Rectal smooth muscle tissue (tissue), 1 donor: ENCODE data around the gene TP53.

Experiments used
- H3K27ac ChIP-seq: one replicate; pipeline ENCODE4 v1.7.0; 2013; ENCODE audit warnings: low read depth, low read length, inconsistent platforms
- H3K27me3 ChIP-seq: one replicate; pipeline ENCODE4 v1.7.0; 2013; ENCODE audit warnings: low read length; ENCODE audit not compliant: control insufficient read depth, insufficient read depth
- H3K36me3 ChIP-seq: one replicate; pipeline ENCODE4 v1.7.0; 2013; ENCODE audit warnings: low read length; ENCODE audit not compliant: control insufficient read depth, insufficient read depth
- H3K4me1 ChIP-seq: one replicate; pipeline ENCODE4 v1.7.0; 2013; ENCODE audit warnings: low read length; ENCODE audit not compliant: control insufficient read depth, insufficient read depth
- H3K4me3 ChIP-seq: one replicate; pipeline ENCODE4 v1.7.0; 2013; ENCODE audit warnings: low read length
- H3K9ac ChIP-seq: one replicate; pipeline ENCODE4 v1.7.0; 2013; ENCODE audit warnings: low read length

Gene TP53

GRCh38 chr17:7685533-7686221 lies 1.6 kb downstream of the TP53 start:
- Histone ChIP-seq H3K27me3 (no peaks in the 10 kb centered on the region), H3K27ac (peak overlapping the region; percentile 92), H3K4me1 (peaks cover 23% of the 10 kb centered on the region), H3K9ac (peak overlapping the region; percentile 92), H3K4me3 (peak overlapping the region; percentile 71), H3K36me3 (no peaks in the 10 kb centered on the region)

GRCh38 chr17:7684851-7685532 lies 2.3 kb downstream of the TP53 start:
- peak overlapping the region; percentile 92 for H3K9ac ChIP-seq

GRCh38 chr17:7677388-7678067 lies 9.8 kb downstream of the TP53 start:
- no peaks in the 10 kb centered on the region for H3K4me1 ChIP-seq
- H3K27ac ChIP-seq: no peak overlapping the region
- no peak overlapping the region for H3K4me3 ChIP-seq
- H3K9ac ChIP-seq: no peak overlapping the region
- peaks cover 26% of the 10 kb centered on the region for H3K36me3 ChIP-seq
- H3K27me3 ChIP-seq: no peaks in the 10 kb centered on the region

More at GRCh38 chr17:7684851-7685532, 2.3 kb downstream of the TP53 start:
- H3K36me3 ChIP-seq: no peaks in the 10 kb centered on the region
- peak overlapping the region; percentile 71 for H3K4me3 ChIP-seq
- H3K27ac ChIP-seq: peak overlapping the region; percentile 91
- H3K27me3 ChIP-seq: no peaks in the 10 kb centered on the region
- peaks cover 23% of the 10 kb centered on the region for H3K4me1 ChIP-seq

GRCh38 chr17:7676533-7676932 lies 10.8 kb downstream of the TP53 start:
- H3K36me3 ChIP-seq: peaks cover 30% of the 10 kb centered on the region

GRCh38 chr17:7674934-7675333 lies 12.4 kb downstream of the TP53 start:
- Histone ChIP-seq H3K27me3 (no peaks in the 10 kb centered on the region), H3K9ac (no peak overlapping the region), H3K27ac (no peak overlapping the region), H3K4me1 (no peaks in the 10 kb centered on the region), H3K36me3 (peaks cover 37% of the 10 kb centered on the region), H3K4me3 (no peak overlapping the region)

More at GRCh38 chr17:7676533-7676932, 10.8 kb downstream of the TP53 start:
- no peak overlapping the region for H3K27ac ChIP-seq
- no peaks in the 10 kb centered on the region for H3K4me1 ChIP-seq
- H3K27me3 ChIP-seq: no peaks in the 10 kb centered on the region
- H3K9ac ChIP-seq: no peak overlapping the region
- H3K4me3 ChIP-seq: no peak overlapping the region

GRCh38 chr17:7673239-7673638 lies 14.1 kb downstream of the TP53 start:
- Histone ChIP-seq H3K36me3 (peaks cover 46% of the 10 kb centered on the region), H3K27ac (no peak overlapping the region), H3K4me1 (no peaks in the 10 kb centered on the region), H3K27me3 (no peaks in the 10 kb centered on the region), H3K9ac (no peak overlapping the region), H3K4me3 (no peak overlapping the region)

GRCh38 chr17:7668482-7668881 lies 18.8 kb downstream of the TP53 start:
- H3K9ac ChIP-seq: no peak overlapping the region
- H3K36me3 ChIP-seq: peaks cover 26% of the 10 kb centered on the region
- H3K4me3 ChIP-seq: no peak overlapping the region
- H3K4me1 ChIP-seq: no peaks in the 10 kb centered on the region
- no peaks in the 10 kb centered on the region for H3K27me3 ChIP-seq
- no peak overlapping the region for H3K27ac ChIP-seq

- Histone ChIP-seq H3K4me1 (no peaks in the 10 kb centered on the region), H3K4me3 (no peak overlapping the region), H3K27ac (no peak overlapping the region), H3K27me3 (no peaks in the 10 kb centered on the region), H3K9ac (no peak overlapping the region), H3K36me3 (peaks cover 21% of the 10 kb centered on the region)
These were observed 19.5 kb downstream of the TP53 start for GRCh38 chr17:7667656-7668406.

GRCh38 chr17:7656958-7657609 lies 30.2 kb downstream of the TP53 start:
- no peaks in the 10 kb centered on the region for H3K36me3 ChIP-seq
- H3K27ac ChIP-seq: no peak overlapping the region
- H3K27me3 ChIP-seq: peaks cover under 1% of the 10 kb centered on the region
- no peaks in the 10 kb centered on the region for H3K4me1 ChIP-seq
- no peak overlapping the region for H3K4me3 ChIP-seq
- H3K9ac ChIP-seq: no peak overlapping the region

GRCh38 chr17:7655541-7655840 lies 31.8 kb downstream of the TP53 start:
- Histone ChIP-seq H3K4me1 (no peaks in the 10 kb centered on the region), H3K36me3 (no peaks in the 10 kb centered on the region), H3K27ac (no peak overlapping the region), H3K4me3 (no peak overlapping the region), H3K27me3 (peaks cover 11% of the 10 kb centered on the region), H3K9ac (no peak overlapping the region)

- Histone ChIP-seq H3K9ac (no peak overlapping the region), H3K36me3 (no peaks in the 10 kb centered on the region), H3K27ac (no peak overlapping the region), H3K27me3 (peaks cover 13% of the 10 kb centered on the region), H3K4me1 (no peaks in the 10 kb centered on the region), H3K4me3 (no peak overlapping the region)
These were observed 32.3 kb downstream of the TP53 start for GRCh38 chr17:7654832-7655540.
